ENCODE data around the gene PRRT1.

The PRRT1 gene

DNA sequence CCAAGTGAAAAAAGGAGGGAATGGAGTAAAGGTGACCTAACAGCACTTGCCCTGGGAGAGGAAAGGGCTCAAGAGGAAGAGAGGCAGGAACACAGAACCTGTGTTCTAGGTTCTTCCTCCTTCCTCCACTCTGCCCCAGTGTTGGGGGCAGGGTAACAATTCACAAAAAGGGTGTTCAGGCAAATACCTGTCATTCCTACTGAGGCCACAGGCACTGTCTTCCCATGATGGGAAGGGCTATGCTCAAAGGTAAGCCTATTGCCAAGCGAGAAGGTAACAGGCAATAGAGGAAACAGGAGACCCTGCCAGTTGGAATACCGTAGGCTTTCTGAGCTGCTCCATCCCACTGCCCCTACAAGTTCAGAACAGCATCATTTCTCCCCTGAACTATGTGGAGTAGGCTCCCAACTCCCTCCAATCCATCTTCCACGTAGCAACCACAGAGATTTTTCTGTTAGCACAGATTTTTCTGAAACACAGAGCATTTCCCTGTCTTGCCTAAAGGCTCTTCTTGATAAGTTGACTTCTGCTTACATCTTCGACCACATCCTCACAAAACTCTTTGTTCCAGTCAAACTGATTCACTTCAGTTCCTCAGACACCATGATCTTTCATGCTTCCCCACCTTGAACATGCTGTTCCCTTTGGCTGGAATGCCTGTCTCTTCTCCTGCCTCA is 21.4 kb upstream of the PRRT1 start:
- DNase-seq: no peak

DNA sequence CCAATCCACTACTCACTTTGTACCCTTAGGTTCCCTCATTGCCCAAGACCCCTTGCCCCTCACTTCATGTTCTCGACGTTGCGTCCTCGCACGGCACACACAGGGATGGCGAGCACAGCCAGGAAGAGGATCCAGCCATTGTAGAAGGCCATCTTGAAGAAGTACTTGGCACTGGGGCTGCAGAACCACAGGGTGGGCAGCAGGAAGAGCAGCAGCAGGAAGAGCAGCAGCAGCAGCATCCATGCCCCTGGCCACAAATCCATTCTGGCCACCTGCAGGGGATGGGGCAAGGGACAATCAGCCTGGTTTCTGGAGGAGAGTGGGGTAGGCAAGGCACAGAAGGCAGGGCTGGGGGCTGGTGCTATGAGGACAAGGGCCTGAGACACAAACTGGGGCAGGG is 19.5 kb upstream of the PRRT1 start:
- no peak for DNase-seq

- DNase-seq: no peak
Measured at GRCh38 chr6:32170294-32170693, 18.6 kb upstream of the PRRT1 start.

DNA sequence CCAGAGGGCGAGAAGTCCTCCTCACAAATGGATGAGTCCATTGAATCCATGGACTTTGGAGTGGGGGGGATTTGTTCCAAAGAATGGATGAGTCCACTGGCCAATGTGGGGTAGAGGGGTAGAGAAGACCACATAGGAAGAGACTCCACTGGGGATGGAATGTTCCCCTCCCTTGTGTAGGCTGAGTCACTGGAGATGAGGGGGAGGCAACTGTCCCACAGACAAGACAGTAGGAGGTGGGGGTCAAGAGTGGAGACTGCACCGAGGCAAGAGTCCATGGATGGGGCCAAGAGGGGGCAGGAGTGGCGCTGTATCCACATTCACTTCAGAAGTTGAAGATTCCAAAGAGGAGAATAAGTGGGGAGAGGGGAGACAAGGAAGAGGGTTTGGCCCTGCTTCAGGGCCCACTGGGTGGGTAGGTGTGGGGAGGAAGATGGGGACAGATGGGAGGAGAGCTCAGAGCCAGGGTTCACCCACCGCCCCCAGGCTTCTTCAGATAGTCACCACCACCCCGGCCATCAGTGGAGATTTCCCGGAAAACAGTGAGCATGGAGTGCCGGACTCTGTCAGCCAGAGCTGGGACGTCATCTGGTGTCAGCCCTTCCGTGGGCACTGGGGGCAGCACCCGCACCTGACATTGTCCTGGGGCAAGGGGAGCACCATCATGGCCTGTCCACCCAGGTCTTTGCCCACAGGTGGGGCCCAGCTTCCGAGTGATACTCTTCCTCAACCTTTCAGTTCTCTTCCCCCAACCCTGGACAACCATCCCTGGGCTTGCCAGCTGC is 17.3 kb upstream of the PRRT1 start:
- no peak for DNase-seq

DNA sequence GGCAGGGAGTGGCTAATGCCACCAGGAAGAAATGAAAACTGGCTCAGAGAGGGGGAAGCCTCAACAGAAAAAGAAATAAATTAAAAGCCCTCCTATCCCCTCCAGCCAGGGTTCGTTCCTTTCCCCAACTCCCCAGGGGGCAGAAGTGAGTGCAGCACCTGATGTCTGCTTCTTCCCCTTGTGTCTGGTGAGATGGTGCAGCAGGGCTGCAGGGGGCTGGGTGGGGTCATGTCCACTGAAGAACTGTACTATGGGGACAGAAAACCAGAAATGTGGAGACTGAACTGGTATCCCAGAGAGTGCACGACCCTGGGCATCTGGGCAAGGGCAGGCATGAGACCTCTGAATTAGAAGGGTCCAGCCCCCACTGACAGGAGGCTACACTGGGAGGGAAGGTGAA is 16.6 kb upstream of the PRRT1 start:
- no peak for DNase-seq

GRCh38 chr6:32167761-32168262 is 16.1 kb upstream of the PRRT1 start:
- DNase-seq: no peak

DNA sequence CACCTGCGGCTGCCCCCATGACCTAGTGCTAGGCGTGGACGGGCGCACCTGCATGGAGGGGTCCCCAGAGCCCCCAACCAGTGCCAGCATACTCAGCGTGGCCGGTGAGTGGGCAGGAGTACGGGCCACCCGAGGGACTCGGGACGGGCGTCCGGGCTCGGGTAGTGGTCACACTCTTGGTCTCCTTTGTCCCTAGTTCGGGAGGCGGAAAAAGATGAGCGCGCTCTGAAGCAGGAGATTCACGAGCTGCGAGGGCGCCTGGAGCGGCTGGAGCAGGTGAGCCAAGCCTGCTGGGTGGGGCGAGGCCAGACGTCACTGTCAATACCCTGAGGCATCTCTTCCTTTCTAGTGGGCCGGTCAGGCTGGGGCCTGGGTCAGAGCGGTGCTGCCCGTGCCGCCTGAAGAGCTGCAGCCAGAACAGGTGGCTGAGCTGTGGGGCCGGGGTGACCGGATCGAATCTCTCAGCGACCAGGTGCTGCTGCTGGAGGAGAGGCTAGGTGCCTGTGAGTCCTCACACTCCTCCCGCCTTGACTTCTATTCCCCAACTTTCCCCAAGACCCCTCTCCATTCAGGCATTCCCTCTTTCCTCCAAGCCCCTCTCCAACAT is 15.5 kb upstream of the PRRT1 start:
- DNase-seq: no peak

DNA sequence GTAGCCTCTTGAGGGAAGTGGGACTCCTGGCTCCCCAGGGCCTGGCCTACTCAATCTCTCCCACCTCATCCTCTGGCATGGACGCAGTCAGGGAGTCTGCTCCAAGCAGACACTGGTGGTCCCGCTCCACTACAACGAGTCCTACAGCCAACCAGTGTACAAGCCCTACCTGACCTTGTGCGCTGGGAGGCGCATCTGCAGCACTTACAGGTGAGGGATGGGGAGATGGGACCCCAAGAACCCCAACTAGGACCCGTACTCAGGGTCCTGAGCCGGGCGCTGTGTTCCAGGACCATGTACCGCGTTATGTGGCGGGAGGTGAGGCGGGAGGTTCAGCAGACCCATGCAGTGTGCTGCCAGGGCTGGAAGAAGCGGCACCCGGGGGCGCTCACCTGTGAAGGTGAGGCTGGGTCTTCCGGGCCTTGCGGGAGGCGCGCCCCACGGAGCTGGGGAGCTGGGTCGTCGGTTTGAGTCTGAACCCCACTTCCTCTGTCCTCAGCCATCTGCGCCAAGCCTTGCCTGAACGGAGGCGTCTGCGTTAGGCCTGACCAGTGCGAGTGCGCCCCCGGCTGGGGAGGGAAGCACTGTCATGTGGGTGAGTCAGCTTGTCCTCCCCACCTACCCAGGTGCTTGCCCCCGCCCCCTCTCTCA is 14.8 kb upstream of the PRRT1 start:
- no peak for DNase-seq

DNA sequence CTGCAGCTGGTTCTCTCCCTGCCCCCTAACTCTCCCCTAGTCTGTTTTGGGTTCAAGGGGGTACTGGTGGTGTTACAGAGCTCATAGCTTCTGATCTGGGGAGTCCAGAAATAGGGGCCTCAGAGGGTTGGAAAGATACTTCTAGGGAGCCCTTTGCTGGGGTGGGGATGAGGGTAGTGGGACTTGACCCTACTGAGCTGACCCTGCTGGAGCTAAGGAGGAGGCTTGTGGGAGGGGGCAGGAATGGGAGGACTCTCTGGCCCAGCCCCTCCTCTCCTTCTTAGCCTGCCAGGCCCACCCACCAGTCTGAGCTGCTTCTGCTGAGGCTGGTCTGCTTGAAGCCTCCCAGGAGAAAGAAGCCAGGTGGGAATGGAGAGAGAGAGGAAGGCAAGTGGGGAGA is 12.6 kb upstream of the PRRT1 start, which contains the start of gene EGFL8:
Gene EGFL8, plus strand, starts transcription at position 301 of the 400 bp plus-strand sequence. CDS start 1,571 bp downstream, outside the sequence.
- no peak for DNase-seq

DNA sequence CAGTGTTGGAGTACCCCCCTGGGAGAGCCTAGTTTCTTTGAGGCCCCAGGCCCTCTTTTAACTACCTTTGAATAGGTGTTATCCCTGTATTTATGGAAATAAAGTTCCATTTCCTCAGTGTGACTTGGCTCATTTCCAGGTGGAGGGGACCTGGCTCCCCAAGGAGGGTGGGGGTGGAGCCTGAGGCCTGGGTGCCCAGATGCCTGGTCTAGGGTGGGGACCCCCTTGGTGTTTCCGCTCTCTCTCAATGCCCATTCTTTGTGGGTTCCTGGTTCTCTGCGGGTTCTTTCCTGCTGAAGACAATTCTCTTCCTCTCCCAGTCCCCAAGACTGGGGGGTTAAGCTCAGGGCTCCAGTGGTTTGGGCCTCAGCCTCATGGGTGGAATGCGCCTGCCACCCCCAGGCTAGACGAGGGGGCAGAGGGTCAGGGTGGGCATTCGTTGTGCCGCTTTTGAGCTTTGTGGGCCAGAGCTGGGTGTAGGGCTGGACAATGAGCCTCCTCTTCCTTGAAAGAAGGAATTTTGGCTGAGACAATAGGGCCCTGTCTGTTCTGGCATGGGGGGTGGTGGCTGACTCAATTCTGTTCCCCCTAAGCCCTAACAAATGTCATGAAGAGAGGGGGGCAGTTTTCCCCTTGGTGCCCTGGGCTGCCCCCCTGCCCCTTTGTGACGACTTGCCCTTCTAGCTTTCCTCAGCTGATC is 12.0 kb upstream of the PRRT1 start:
- DNase-seq: no peak

- no peak for DNase-seq
Measured at GRCh38 chr6:32158052-32158451, 6.3 kb upstream of the PRRT1 start.

- no peak for DNase-seq
Measured at GRCh38 chr6:32156891-32157290, 5.2 kb upstream of the PRRT1 start.

- peak; percentile 32 for DNase-seq
Measured at GRCh38 chr6:32154514-32155161, 2.9 kb upstream of the PRRT1 start.

DNA sequence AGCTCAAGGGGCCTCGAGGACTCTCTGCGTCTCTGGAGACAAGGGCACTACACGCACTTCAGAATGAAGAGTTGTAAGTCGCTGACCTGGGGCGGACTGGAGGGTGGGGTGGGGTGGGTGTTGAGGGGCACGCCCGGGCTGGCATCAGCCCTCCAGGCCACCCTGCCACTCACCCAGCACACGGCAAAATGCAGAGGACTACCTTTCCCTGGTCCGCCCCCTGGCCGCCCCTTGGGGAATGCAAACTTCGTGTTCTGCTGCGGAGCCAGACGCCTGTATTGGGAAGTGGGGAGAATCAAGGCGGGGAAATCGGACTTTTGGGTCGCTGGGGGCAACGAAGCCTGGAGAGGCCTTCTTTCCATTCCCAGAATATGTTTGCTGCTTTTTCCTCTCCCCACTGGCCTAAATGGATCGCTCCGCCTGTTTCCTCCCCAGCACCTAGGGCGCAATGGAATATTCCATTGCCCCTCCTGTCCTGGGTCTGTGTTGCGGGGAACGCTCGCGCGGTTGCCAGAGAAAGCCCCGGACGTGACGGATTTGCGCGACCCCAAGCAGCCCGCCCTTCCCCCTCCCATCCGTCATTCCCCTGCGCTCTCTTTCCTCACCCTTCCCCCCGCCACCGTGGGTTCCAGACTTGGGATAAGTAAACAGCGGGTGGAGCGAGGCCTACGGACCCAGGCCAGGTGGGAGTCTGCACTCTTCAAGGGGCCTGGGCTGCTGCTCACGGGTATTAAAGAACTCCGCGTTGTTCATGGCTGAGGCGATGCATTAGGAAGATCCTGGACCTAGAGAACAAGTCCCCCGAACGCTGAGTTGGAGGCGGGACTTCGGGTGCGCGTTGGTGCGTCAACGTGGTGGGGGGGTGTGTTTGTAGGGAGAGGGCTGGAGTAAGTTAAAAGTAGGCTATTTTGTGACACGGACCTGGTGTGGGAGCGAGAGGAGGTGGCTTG is 2.1 kb upstream of the PRRT1 start, which contains the start of gene PPT2:
Gene PPT2, plus strand, starts transcription at position 578 of the 950 bp plus-strand sequence. CDS start 454 bp downstream, outside the sequence.
- peak; percentile 57 for DNase-seq

GRCh38 chr6:32152769-32153563 is 1.2 kb upstream of the PRRT1 start:
- DNase-seq: no peak

DNA sequence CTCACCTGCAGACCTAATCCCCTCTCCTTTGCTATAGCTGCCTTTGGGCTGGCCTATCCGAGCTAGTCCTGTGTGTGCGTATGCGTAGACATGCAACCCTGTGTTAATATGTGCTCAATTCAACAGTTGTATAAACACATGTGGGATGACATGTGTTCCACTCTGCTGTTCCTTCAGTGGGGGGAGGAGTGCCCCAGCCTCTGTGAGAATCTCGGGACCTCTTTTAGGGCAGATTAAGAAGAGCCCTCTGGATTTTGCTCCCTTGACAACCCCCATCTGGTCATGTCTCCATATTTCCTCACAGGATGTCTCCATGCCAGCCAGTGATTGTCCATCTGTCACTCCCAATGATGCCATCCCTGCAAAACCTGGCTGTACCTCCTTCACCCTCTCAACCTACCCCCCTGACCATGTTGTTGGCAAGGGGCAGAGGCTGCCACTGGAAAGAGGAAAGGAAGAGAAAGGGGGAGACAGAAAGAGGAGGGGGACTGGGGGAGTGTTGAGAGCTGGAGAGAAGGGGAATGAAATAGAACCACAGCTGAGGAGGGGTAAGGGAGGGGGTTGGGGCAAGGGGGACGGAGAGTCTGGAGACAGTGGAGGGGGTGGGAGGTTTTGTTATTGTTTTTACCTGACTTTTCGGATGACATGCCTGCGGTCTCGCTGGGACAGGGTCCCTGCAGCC is 417 bp downstream of the PRRT1 start:
- DNase-seq: no peak

DNA sequence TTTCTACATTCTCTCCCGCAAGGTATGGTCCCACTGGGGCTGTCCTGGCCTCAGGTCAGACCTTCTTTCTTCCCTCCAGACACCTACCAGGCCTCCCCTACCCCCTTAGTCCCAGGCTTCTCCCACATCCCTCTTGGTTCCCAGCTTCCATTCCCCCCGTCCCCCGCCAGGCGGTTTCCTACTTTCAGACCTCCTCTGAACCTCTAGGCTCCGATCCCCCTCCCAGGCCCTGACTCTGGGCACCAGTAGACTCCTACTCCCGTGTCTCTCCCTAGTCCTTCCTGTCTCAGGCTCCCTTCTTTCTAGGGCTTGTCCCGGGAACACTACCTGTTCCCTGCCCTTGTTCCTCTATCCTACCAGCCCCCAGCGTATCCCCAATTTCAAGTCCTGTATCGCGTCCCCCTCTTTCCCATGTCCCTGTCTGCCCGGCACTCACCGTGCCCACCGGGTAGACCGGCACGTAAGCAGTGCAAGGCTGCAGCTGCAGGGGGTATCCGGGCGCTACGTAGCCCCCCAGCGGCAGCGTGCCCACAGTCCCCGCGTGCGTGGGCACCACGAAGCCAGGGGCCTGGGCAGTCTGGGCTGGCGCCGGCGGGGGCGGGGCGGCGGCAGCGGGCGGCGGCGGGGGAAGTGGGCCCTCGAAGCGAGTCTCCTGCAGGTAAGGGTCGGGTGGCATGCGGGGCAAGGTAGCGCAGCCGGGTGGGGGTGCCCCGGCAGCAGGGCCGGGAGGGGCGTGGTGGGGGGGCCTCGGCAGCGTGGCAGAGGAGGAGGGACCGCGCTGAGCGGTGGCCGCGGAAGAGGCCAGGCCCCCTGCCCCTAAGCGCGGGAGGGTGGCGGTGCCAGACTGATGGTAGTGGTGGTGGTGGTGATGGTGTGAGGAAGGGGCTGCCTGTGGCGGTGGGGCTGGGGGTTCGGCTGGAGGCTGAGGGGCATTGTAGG is 1.5 kb downstream of the PRRT1 start:
- DNase-seq: no peak

All from activated T-cell treated with anti-CD3 and anti-CD28 coated beads for 4 hours (primary cell).